Hematopoietic multipotent progenitor cell treated with erythropoietin and hydrocortisone succinate and interleukin-3 and kit ligand, for 15 days (in vitro differentiated cells): Measurements from ENCODE around the gene SLC30A5.
"Not testable (repeated sequence)": the region's sequence is repeated elsewhere in the genome, so short reads cannot be mapped to it uniquely, and the experiment has no call there.

Experiments used
- DNase-seq: peaks from one replicate; pipeline ENCODE4 v3.0.0-alpha.2; 2015; ENCODE audit warnings: low spot score

SLC30A5 gene

GRCh38 chr5:69093771-69094482 is at the start of gene SLC30A5:
SLC30A5 (plus strand) TSS chr5:69094014; CDS start chr5:69094256, 242 bp downstream.
- peak; percentile 100 for DNase-seq

GRCh38 chr5:69045213-69045612 is 48.6 kb upstream of the SLC30A5 start:
- DNase-seq, result not testable (repeated sequence)

- peak; percentile 75 for DNase-seq
Observed at GRCh38 chr5:69046375-69046957, 47.3 kb upstream of the SLC30A5 start.

GRCh38 chr5:69048230-69048629 is 45.6 kb upstream of the SLC30A5 start:
- DNase-seq, result peak; percentile 10

- DNase-seq, result no peak
Observed at GRCh38 chr5:69049151-69049550, 44.7 kb upstream of the SLC30A5 start.

- no peak for DNase-seq
Observed at GRCh38 chr5:69049796-69050195, 44.0 kb upstream of the SLC30A5 start.

GRCh38 chr5:69050214-69050613 is 43.6 kb upstream of the SLC30A5 start:
- no peak for DNase-seq

- DNase-seq, result no peak
Observed at GRCh38 chr5:69052181-69052580, 41.6 kb upstream of the SLC30A5 start.

- no peak for DNase-seq
Observed at GRCh38 chr5:69074664-69075521, 18.9 kb upstream of the SLC30A5 start.

GRCh38 chr5:69075522-69076179 is 18.2 kb upstream of the SLC30A5 start:
- DNase-seq, result no peak

GRCh38 chr5:69078921-69079540 is 14.8 kb upstream of the SLC30A5 start:
- DNase-seq, result no peak

GRCh38 chr5:69079556-69079955 is 14.3 kb upstream of the SLC30A5 start:
- no peak for DNase-seq

- DNase-seq, result no peak
Observed at GRCh38 chr5:69083412-69083811, 10.4 kb upstream of the SLC30A5 start.

- no peak for DNase-seq
Observed at GRCh38 chr5:69084195-69084594, 9.6 kb upstream of the SLC30A5 start.

GRCh38 chr5:69084903-69085302 is 8.9 kb upstream of the SLC30A5 start:
- DNase-seq, result no peak

GRCh38 chr5:69086206-69086605 is 7.6 kb upstream of the SLC30A5 start:
- no peak for DNase-seq

GRCh38 chr5:69088006-69088405 is 5.8 kb upstream of the SLC30A5 start:
- not testable (repeated sequence) for DNase-seq

GRCh38 chr5:69090158-69090557 is 3.7 kb upstream of the SLC30A5 start:
- no peak for DNase-seq

- no peak for DNase-seq
Observed at GRCh38 chr5:69091771-69092170, 2.0 kb upstream of the SLC30A5 start.

GRCh38 chr5:69092969-69093368 is 845 bp upstream of the SLC30A5 start:
- DNase-seq, result no peak

GRCh38 chr5:69099302-69099701 is 5.5 kb downstream of the SLC30A5 start:
- no peak for DNase-seq

- DNase-seq, result no peak
Observed at GRCh38 chr5:69103521-69103920, 9.7 kb downstream of the SLC30A5 start.
